GM21381 (cell line): ENCODE results near the gene MAFB.
"Not testable (repeated sequence)": the region's sequence is repeated elsewhere in the genome, so short reads cannot be mapped to it uniquely, and the experiment has no call there.

Source experiments
- ATAC-seq: cut with Tn5 transposase; IDR thresholded peaks from one replicate; pipeline ENCODE4 v1.9.1; 2021; ENCODE audit warnings: mild to moderate bottlenecking, moderate library complexity; ENCODE audit not compliant: unreplicated experiment

The MAFB gene

GRCh38 chr20:40689100-40689942, at the start of gene MAFB:
Gene MAFB (minus strand): TSS chr20:40689236. CDS start chr20:40688850, 386 bp downstream.
- peak; percentile 51 for ATAC-seq

- ATAC-seq, result not testable (repeated sequence)
Observed at GRCh38 chr20:40736468-40736867, 47.4 kb upstream of the MAFB start.

GRCh38 chr20:40728996-40729395, 40.0 kb upstream of the MAFB start:
- ATAC-seq, result no peak

GRCh38 chr20:40728470-40728869, 39.4 kb upstream of the MAFB start:
- ATAC-seq, result no peak

GRCh38 chr20:40727960-40728359, 38.9 kb upstream of the MAFB start:
- ATAC-seq, result no peak

GRCh38 chr20:40726776-40727175, 37.7 kb upstream of the MAFB start:
- ATAC-seq, result no peak

- ATAC-seq, result no peak
Observed at GRCh38 chr20:40724566-40724965, 35.5 kb upstream of the MAFB start.

GRCh38 chr20:40720826-40721225, 31.8 kb upstream of the MAFB start:
- ATAC-seq, result no peak

GRCh38 chr20:40720099-40720498, 31.1 kb upstream of the MAFB start:
- ATAC-seq, result no peak

- ATAC-seq, result no peak
Observed at GRCh38 chr20:40718982-40719729, 30.1 kb upstream of the MAFB start.

GRCh38 chr20:40718214-40718977, 29.4 kb upstream of the MAFB start:
- no peak for ATAC-seq

GRCh38 chr20:40717343-40717865, 28.4 kb upstream of the MAFB start:
- ATAC-seq, result no peak

- no peak for ATAC-seq
Observed at GRCh38 chr20:40715491-40715890, 26.5 kb upstream of the MAFB start.

GRCh38 chr20:40714916-40715315, 25.9 kb upstream of the MAFB start:
- no peak for ATAC-seq

GRCh38 chr20:40714109-40714508, 25.1 kb upstream of the MAFB start:
- no peak for ATAC-seq

GRCh38 chr20:40713508-40713907, 24.5 kb upstream of the MAFB start:
- ATAC-seq, result no peak

- ATAC-seq, result no peak
Observed at GRCh38 chr20:40711079-40711478, 22.0 kb upstream of the MAFB start.

- no peak for ATAC-seq
Observed at GRCh38 chr20:40710603-40711002, 21.6 kb upstream of the MAFB start.

- ATAC-seq, result no peak
Observed at GRCh38 chr20:40706977-40707582, 18.0 kb upstream of the MAFB start.

- no peak for ATAC-seq
Observed at GRCh38 chr20:40705413-40705812, 16.4 kb upstream of the MAFB start.

- no peak for ATAC-seq
Observed at GRCh38 chr20:40704828-40705227, 15.8 kb upstream of the MAFB start.
